GM19468 (cell line): ENCODE data around the gene NLRP9.
A peak's percentile ranks its signal among the peaks of the same experiment; 100 is the strongest.

Experiments
- ATAC-seq: cut with Tn5 transposase; IDR thresholded peaks from one replicate; pipeline ENCODE4 v1.9.1; 2021; ENCODE audit warnings: mild to moderate bottlenecking, moderate library complexity, moderate number of reproducible peaks; ENCODE audit not compliant: unreplicated experiment; ENCODE audit errors: extremely low read depth

NLRP9 gene

GRCh38 chr19:55675661-55676354 is 62.4 kb downstream of the NLRP9 start:
- no peak for ATAC-seq

- ATAC-seq = peak; percentile 31
Observed at GRCh38 chr19:55674841-55675660, 63.2 kb downstream of the NLRP9 start, which contains the start of gene EPN1. EPN1 (plus strand) TSS chr19:55675226; CDS start chr19:55678628, 3,402 bp downstream.

- ATAC-seq = no peak
Observed at GRCh38 chr19:55674459-55674840, 63.8 kb downstream of the NLRP9 start.

GRCh38 chr19:55673889-55674288 is 64.3 kb downstream of the NLRP9 start:
- no peak for ATAC-seq

GRCh38 chr19:55673465-55673864 is 64.7 kb downstream of the NLRP9 start:
- no peak for ATAC-seq

- no peak for ATAC-seq
Observed at GRCh38 chr19:55672418-55672817, 65.8 kb downstream of the NLRP9 start.

GRCh38 chr19:55671054-55671378 is 67.2 kb downstream of the NLRP9 start:
- no peak for ATAC-seq

- ATAC-seq = no peak
Observed at GRCh38 chr19:55670280-55671053, 67.7 kb downstream of the NLRP9 start.

- no peak for ATAC-seq
Observed at GRCh38 chr19:55669418-55670279, 68.6 kb downstream of the NLRP9 start.

GRCh38 chr19:55668603-55669348 is 69.4 kb downstream of the NLRP9 start:
- ATAC-seq = no peak

GRCh38 chr19:55667958-55668357 is 70.2 kb downstream of the NLRP9 start:
- ATAC-seq = no peak

- ATAC-seq = no peak
Observed at GRCh38 chr19:55667511-55667910, 70.7 kb downstream of the NLRP9 start.

GRCh38 chr19:55667006-55667381 is 71.2 kb downstream of the NLRP9 start:
- ATAC-seq = no peak

GRCh38 chr19:55666343-55667005 is 71.7 kb downstream of the NLRP9 start:
- ATAC-seq = no peak

GRCh38 chr19:55663846-55664536 is 74.2 kb downstream of the NLRP9 start:
- no peak for ATAC-seq

GRCh38 chr19:55661826-55662225 is 76.4 kb downstream of the NLRP9 start:
- ATAC-seq = no peak

GRCh38 chr19:55660991-55661390 is 77.2 kb downstream of the NLRP9 start:
- no peak for ATAC-seq

- no peak for ATAC-seq
Observed at GRCh38 chr19:55660404-55660803, 77.8 kb downstream of the NLRP9 start.
